Left ventricle myocardium inferior (tissue), 1 donor: ENCODE measurements around the gene CNTFR. TPM values are rescaled to one million over a fixed set of nuclear protein-coding genes. Genes with fewer than 3 reads are reported as not detected.

ENCODE experiments used
- DNase-seq: peaks from one replicate; pipeline ENCODE4 v3.0.0-alpha.2; 2020
- H3K27ac ChIP-seq: fragments of 200-600 bp; replicated peaks from 2 replicates; pipeline ENCODE4 v1.8.0; 2021
- H3K27me3 ChIP-seq: fragments of 200-600 bp; 2 replicates; pipeline ENCODE4 v1.8.0; 2021; ENCODE audit warnings: low read depth
- H3K36me3 ChIP-seq: fragments of 200-600 bp; 2 replicates; pipeline ENCODE4 v1.8.0; 2021
- H3K4me1 ChIP-seq: fragments of 200-600 bp; 2 replicates; pipeline ENCODE4 v1.8.0; 2021
- H3K4me3 ChIP-seq: fragments of 200-600 bp; 2 replicates; pipeline ENCODE4 v1.8.0; 2021; ENCODE audit warnings: mild to moderate bottlenecking, moderate library complexity
- H3K9me3 ChIP-seq: fragments of 200-600 bp; replicated peaks from 2 replicates; pipeline ENCODE4 v1.8.0; 2021
- CTCF ChIP-seq: fragments of 200-600 bp; IDR thresholded peaks from 2 replicates; pipeline ENCODE4 v1.8.0; 2021; ENCODE audit warnings: antibody characterized with exemption, mild to moderate bottlenecking, borderline replicate concordance
- intact Hi-C: fragments of 100-400 bp; cut with micrococcal nuclease; formaldehyde crosslinking; loops from one replicate; pipeline ENCODE4 v1.11.0; 2022
- total RNA-seq: library from RNA; stranded (reverse); fragmentation: NEBNext Ultra II Directional; extraction: Animal tissue kit (Norgen Biotek cat#: 25700); gene quantifications from one replicate; pipeline ENCODE4 v1.2.1, GENCODE V29; 2021
- donor health status: DM: no; HTN: yes; CAD: no; lungs with severe emphysema.

The CNTFR gene
- total RNA-seq, 1 donor from 2014 or later, result 4.6 TPM

DNA sequence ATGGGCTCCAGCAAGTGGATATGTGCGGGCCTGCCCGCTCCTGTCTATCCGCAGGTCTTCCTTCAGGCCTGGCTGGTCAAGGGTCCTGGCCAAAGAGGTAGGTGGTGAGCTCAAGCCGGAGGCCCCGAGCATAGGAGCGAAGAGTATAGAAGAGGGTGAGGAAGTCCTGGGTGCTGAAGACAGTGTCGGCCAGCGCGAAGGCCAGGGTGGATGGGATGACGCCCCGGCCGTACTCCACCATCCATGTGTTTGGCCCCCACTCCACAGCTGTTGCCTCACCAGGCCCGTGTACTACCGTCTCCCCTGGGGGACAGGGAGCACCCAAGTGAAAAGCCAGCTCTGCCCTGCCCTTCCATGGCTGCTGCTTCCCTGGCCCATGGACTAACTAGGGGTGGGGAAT lies 46.0 kb upstream of the CNTFR start:
- peaks cover 37% of the 10 kb centered on the region for H3K4me1 ChIP-seq
- H3K36me3 ChIP-seq, result peaks cover 10% of the 10 kb centered on the region
- no peak overlapping the region for H3K4me3 ChIP-seq
- no peaks in the 10 kb centered on the region for H3K9me3 ChIP-seq
- no peak for TF ChIP-seq CTCF
- intact Hi-C loops, result no loop called here
- DNase-seq, result no peak
- no peak overlapping the region for H3K27ac ChIP-seq
- H3K27me3 ChIP-seq, result no peaks in the 10 kb centered on the region

- peaks cover 7% of the 10 kb centered on the region for H3K27me3 ChIP-seq
- no peak for DNase-seq
- H3K27ac ChIP-seq, result no peak overlapping the region
- peaks cover 37% of the 10 kb centered on the region for H3K4me1 ChIP-seq
- intact Hi-C loops, result no loop called here
- no peak for TF ChIP-seq CTCF
- H3K9me3 ChIP-seq, result no peaks in the 10 kb centered on the region
- peaks cover 10% of the 10 kb centered on the region for H3K36me3 ChIP-seq
- no peak overlapping the region for H3K4me3 ChIP-seq
Observed at GRCh38 chr9:34634551-34635248, 45.2 kb upstream of the CNTFR start.

DNA sequence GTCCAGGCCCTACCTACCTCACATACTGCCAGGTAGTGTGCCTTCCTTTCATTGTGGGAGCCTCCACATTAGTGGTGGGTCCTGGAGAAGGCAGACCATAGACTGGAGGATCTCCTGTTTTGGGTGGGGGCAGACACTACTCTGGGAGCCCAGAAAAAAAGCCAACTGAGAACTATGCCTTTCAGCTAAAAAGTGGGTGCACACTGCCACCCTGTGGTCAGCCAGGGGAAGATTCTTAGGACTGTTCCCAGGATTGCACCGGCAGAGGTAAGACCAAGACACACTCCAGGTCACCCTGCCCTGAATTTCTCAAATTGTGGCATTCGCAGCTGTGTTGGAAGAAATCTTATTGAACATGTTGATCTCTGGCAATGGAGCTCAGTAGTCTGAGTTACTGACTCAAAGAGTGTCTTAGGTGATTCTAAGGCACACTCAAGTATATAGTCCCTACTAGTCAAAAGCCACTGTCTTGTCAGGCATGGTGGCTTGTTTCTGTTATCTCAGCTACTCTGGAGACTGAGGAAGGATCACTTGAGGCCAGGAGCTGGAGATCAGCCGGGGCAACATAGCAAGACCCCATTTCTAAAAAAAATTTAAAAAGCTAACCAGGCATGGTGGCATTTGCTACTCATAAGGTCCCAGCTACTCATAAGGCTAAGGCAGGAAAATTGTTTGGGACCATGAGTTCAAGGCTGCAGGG lies 44.5 kb upstream of the CNTFR start:
- H3K9me3 ChIP-seq, result no peaks in the 10 kb centered on the region
- peaks cover 41% of the 10 kb centered on the region for H3K4me1 ChIP-seq
- peaks cover 14% of the 10 kb centered on the region for H3K27me3 ChIP-seq
- DNase-seq, result peak; percentile 53
- intact Hi-C loops, result no loop called here
- H3K4me3 ChIP-seq, result no peak overlapping the region
- TF ChIP-seq CTCF, result peak; percentile 90
- H3K36me3 ChIP-seq, result peaks cover 10% of the 10 kb centered on the region
- no peak overlapping the region for H3K27ac ChIP-seq

DNA sequence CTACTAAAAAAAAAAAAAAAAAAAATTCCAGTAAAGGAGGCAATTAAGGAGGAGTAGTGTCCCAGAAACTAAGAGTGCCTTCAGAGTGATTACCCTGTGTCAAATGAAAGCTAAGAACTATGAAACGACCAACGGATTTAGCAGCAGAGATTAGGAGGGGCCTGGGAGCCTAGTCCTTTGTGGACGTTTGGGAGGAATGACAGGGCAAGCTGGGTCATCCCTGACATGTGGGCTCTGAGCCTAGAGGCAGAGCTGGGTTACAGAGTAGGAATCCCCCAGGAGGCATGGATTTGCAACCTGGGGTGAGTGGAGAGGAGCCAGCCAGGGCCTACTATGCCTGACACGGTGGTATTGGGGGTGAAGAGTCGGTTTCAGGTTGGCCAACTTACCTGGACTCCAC lies 43.6 kb upstream of the CNTFR start:
- intact Hi-C loops, result no loop called here
- Histone ChIP-seq H3K9me3 (no peaks in the 10 kb centered on the region), H3K4me1 (peaks cover 43% of the 10 kb centered on the region), H3K27me3 (peaks cover 22% of the 10 kb centered on the region), H3K36me3 (peaks cover 10% of the 10 kb centered on the region), H3K27ac (no peak overlapping the region), H3K4me3 (no peak overlapping the region)
- TF ChIP-seq CTCF, result no peak
- DNase-seq, result no peak

DNA sequence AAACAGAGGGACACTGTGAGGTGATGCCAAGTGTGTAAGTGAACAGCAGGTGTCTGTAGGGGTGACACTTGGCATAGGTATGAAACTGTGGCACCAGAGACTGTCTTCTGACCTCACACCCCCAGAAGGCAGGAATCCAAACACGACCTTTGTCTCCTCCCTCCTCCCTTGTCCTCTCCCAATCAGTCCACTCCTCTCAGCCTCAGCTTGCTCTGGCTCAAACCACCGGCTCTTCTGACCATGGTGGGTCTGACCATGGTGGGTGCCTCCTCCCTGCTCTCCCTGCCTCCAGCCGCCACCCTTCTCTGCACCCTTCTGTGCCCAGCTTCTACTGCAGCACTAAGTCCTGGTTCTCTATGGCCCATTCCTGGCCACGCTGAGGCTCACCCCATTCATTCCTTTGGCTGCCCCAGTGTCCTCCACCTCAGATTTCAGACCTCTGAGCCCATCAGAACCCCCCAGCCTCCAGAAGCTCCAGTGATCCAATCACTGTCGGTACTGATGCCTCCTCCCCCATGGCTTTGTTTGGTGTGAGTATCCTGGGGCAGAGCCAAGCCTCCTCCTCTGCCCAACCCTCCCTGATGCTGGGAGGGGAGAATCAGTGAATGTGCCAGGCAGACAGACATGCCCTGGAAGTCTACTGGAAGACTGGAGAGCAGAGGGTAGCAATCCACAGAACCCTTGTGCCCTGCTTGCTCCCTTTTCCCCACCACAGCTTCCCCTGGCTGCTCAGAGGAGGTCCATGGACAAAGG lies 41.1 kb upstream of the CNTFR start:
- H3K27me3 ChIP-seq, result peaks cover 48% of the 10 kb centered on the region
- DNase-seq, result no peak

More for the DNA sequence above, 41.1 kb upstream of the CNTFR start:
- peaks cover 21% of the 10 kb centered on the region for H3K4me1 ChIP-seq
- H3K27ac ChIP-seq, result no peak overlapping the region
- H3K4me3 ChIP-seq, result no peak overlapping the region
- no peak for TF ChIP-seq CTCF
- peaks cover 9% of the 10 kb centered on the region for H3K36me3 ChIP-seq
- no peaks in the 10 kb centered on the region for H3K9me3 ChIP-seq
- intact Hi-C loops, result no loop called here
